ENCODE measurements around the gene ZBTB7C. TPM values are rescaled to one million over a fixed set of nuclear protein-coding genes. Genes with fewer than 3 reads are reported as not detected.
A peak's percentile ranks its signal among the peaks of the same experiment; 100 is the strongest.

Gene ZBTB7C
- total RNA-seq, 6 donors from 2014 or later, result 6.1 to 18.1 (median 12.2) TPM

DNA sequence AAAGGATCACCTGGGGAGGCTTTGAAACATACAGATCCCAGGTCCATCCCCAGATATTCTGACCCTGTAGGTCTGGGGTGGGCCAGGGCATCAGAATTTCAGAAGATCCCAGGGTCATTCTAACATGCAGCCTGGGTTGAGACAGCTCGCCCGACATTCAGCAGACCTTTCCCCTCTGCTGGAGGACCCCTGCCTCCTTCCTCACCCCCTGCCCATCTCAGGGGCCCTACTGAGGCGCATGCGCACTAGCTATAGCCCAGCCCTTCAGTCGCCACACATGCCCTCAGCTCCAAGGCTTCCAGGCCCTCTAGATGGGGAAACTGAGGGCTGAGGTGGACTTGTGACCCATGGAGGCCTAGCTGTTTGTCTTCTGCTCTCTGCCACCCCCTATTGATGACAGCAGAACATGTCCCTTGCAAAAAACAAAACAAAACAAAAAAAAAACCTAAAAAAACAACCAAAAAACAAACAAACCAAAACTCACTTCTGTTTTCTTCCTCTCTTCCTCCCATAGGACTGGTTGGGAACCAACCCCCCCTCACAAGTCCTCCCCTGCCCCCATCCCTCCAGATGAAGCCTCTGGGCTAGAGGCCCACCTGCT lies 91.3 kb downstream of the ZBTB7C start:
- Histone ChIP-seq H3K27me3 (no peaks in the 10 kb centered on the region), H3K9me3 (no peaks in the 10 kb centered on the region), H3K36me3 (no peaks in the 10 kb centered on the region), H3K4me3 (no peak overlapping the region), H3K27ac (no peak overlapping the region), H3K4me1 (peaks cover 0 to 13% (median 2%) of the 10 kb centered on the region in 4 donors)
- WGBS, 2 donors, result 96 to 99% methylated on average over 5 of the region's 5 CpGs
- no peak for TF ChIP-seq POLR2A (IDR thresholded peaks at IDR 0.05)
- TF ChIP-seq, protein P1, sequence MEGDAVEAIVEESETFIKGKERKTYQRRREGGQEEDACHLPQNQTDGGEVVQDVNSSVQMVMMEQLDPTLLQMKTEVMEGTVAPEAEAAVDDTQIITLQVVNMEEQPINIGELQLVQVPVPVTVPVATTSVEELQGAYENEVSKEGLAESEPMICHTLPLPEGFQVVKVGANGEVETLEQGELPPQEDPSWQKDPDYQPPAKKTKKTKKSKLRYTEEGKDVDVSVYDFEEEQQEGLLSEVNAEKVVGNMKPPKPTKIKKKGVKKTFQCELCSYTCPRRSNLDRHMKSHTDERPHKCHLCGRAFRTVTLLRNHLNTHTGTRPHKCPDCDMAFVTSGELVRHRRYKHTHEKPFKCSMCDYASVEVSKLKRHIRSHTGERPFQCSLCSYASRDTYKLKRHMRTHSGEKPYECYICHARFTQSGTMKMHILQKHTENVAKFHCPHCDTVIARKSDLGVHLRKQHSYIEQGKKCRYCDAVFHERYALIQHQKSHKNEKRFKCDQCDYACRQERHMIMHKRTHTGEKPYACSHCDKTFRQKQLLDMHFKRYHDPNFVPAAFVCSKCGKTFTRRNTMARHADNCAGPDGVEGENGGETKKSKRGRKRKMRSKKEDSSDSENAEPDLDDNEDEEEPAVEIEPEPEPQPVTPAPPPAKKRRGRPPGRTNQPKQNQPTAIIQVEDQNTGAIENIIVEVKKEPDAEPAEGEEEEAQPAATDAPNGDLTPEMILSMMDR (IDR thresholded peaks at IDR 0.05), result peak in 1 of 6 experiments; percentile 7
- no peak for ATAC-seq (ENCODE audit: low FRiP score in 2 of 2)
- no peak for DNase-seq

DNA sequence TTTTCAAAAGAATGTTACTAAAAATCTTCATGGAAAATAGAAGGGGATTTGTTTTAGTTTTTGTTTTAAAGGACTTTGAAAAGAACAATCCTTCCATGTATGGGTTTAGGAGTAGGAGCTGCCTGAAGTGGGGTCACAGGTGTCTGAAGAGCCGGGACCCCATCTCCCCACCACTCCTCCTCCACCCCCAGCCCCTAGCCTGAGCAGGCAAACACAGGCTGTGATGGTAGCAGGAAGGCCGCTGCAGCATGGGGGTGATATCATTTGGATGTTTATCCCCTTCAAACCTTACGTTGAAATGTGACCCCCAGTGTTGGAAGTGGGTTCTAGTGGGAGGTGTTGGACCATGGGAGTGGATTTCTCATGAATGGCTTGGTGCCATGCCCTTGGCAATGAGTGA lies 93.0 kb downstream of the ZBTB7C start:
- Histone ChIP-seq H3K36me3 (no peaks in the 10 kb centered on the region), H3K27ac (no peak overlapping the region), H3K27me3 (no peaks in the 10 kb centered on the region), H3K9me3 (no peaks in the 10 kb centered on the region), H3K4me1 (peaks cover 0 to 13% (median 2%) of the 10 kb centered on the region in 4 donors), H3K4me3 (no peak overlapping the region)
- WGBS, 2 donors, result 54 to 76% methylated on average over 3 of the region's 3 CpGs
- DNase-seq, result no peak
- ATAC-seq (ENCODE audit: low FRiP score in 2 of 2), result no peak
- TF ChIP-seq EP300 (IDR thresholded peaks at IDR 0.05) (no peak), POLR2A (IDR thresholded peaks at IDR 0.05) (no peak), POLR2AphosphoS5 (IDR thresholded peaks at IDR 0.05) (no peak)
- TF ChIP-seq, protein P1 (IDR thresholded peaks at IDR 0.05), result no peak

DNA sequence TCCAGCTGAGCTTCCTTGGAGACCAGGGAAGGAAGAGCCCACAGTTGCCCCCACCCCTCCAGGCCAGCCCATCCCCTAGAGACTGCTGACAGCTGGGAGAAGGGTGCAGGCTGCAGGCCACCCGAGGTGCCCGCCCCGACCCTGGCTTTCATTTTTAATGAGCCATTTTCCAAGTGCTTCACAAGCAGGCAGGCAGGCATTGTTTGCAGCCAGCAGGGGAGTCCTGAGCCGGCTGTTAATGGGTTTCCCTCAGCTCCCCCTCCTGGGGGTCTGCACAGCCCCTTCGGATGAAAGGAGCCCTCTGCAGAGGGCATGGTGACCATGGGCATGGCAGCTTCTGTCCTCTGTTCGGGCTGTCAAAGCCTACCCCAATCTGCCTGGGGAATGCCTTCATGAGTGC lies 94.5 kb downstream of the ZBTB7C start:
- H3K4me1 ChIP-seq, result peaks cover 0 to 2% (median under 1%) of the 10 kb centered on the region in 4 donors
- no peaks in the 10 kb centered on the region for H3K27me3 ChIP-seq
- TF ChIP-seq POLR2AphosphoS5 (IDR thresholded peaks at IDR 0.05), result no peak
- TF ChIP-seq, protein P1 (IDR thresholded peaks at IDR 0.05), result no peak
- TF ChIP-seq EP300 (IDR thresholded peaks at IDR 0.05), result no peak
- TF ChIP-seq POLR2A (IDR thresholded peaks at IDR 0.05), result no peak
- DNase-seq (no peak), ATAC-seq (ENCODE audit: low FRiP score in 2 of 2) (no peak)
- WGBS, 2 donors, result 47 to 48% methylated on average over 6 of the region's 6 CpGs
- no peak overlapping the region for H3K4me3 ChIP-seq
- no peaks in the 10 kb centered on the region for H3K9me3 ChIP-seq
- H3K27ac ChIP-seq, result no peak overlapping the region
- H3K36me3 ChIP-seq, result no peaks in the 10 kb centered on the region

DNA sequence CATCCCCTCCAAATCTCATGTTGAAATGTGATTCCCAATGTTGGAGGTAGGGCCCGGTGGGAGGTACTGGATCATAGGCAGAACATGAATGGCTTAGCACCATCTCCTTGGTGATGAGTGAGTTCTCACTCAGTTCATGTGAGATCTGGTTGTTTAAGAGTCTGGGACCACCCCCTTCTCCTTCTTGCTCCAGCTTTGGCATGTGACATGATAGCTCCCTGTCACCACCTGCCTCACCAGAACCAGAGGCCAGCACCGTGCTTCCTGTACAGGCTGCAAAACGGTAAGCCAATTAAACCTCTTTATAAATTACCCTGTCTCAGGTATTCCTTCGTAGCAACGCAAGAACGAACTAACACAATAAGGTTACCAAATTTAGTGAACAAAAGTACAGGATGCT lies 95.4 kb downstream of the ZBTB7C start:
- Histone ChIP-seq H3K4me3 (no peak overlapping the region), H3K9me3 (no peaks in the 10 kb centered on the region), H3K27ac (no peak overlapping the region), H3K36me3 (no peaks in the 10 kb centered on the region), H3K27me3 (no peaks in the 10 kb centered on the region), H3K4me1 (peaks cover 0 to 2% (median 0%) of the 10 kb centered on the region in 4 donors)
- DNase-seq (no peak), ATAC-seq (ENCODE audit: low FRiP score in 2 of 2) (no peak)
- WGBS, 2 donors, result 92 to 96% methylated on average over 5 to 6 of the region's 6 CpGs
- TF ChIP-seq POLR2A (IDR thresholded peaks at IDR 0.05), result no peak

DNA sequence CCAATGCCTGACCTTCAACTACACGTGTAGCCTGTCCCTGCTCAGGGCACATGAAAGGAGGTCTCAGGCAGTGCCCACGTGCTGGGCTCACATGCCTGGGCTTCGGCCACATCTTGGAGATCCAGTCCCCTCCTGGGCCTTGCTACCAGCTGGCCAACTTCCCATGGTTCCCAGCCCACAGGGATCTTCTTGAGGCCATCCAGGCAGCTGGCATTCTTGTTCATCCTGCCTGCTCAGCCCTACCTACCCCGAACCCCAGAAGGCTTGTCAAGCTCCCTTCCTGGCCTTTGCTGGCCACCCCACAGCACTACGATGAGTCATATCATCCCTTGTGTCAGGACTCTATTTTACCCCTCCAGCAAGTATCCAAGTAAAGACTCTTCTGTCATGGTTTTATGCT lies 97.1 kb downstream of the ZBTB7C start:
- H3K27me3 ChIP-seq, result no peaks in the 10 kb centered on the region
- 88 to 96% methylated on average over 4 to 5 of the region's 5 CpGs for WGBS, 2 donors
- no peak for DNase-seq
- no peak overlapping the region for H3K27ac ChIP-seq
- TF ChIP-seq, protein P1 (IDR thresholded peaks at IDR 0.05), result no peak
- no peak for TF ChIP-seq POLR2A (IDR thresholded peaks at IDR 0.05)
- TF ChIP-seq POLR2AphosphoS5 (IDR thresholded peaks at IDR 0.05), result no peak
- no peak for TF ChIP-seq EP300 (IDR thresholded peaks at IDR 0.05)
- peaks cover 0 to 8% (median 5%) of the 10 kb centered on the region in 4 donors for H3K4me1 ChIP-seq
- H3K9me3 ChIP-seq, result no peaks in the 10 kb centered on the region
- ATAC-seq (ENCODE audit: low FRiP score in 2 of 2), result no peak
- H3K36me3 ChIP-seq, result no peaks in the 10 kb centered on the region
- no peak overlapping the region for H3K4me3 ChIP-seq
